ENCODE measurements around the gene PDS5B.
"Not testable (repeated sequence)": the region's sequence is repeated elsewhere in the genome, so short reads cannot be mapped to it uniquely, and the experiment has no call there.

The PDS5B gene

GRCh38 chr13:32660227-32660626 lies 74.0 kb downstream of the PDS5B start:
- DNase-seq, result no peak

GRCh38 chr13:32661685-32662084 lies 75.4 kb downstream of the PDS5B start:
- DNase-seq, result no peak

- no peak for DNase-seq
These were observed 77.4 kb downstream of the PDS5B start for GRCh38 chr13:32663660-32664059.

DNA sequence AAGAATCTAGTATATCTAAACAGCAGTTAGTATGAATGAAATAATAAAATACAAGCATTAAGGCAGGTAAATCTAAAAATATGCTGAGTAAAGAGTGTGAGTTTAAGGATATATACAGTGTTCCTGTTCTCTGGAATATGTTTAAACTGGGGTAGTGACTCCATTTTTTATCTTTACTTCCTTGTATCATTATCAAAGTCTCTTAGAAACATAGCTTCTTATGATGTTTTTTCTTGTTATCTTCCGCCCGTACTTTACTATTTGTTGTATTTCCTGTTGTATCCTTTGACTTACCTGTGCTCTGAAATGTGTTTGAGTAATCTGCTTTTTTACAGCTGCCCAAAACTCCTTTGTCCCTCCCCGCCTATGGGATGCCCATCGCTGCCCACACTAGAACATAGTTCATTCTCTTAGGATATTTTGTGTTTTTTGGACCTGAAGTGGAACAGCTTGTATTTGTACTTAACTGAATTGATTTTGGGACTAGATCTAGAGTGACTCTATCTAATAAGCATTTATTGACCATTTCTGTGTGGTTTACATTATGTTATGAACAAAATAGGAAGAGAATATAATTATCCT lies 80.8 kb downstream of the PDS5B start:
- DNase-seq, result no peak

DNA sequence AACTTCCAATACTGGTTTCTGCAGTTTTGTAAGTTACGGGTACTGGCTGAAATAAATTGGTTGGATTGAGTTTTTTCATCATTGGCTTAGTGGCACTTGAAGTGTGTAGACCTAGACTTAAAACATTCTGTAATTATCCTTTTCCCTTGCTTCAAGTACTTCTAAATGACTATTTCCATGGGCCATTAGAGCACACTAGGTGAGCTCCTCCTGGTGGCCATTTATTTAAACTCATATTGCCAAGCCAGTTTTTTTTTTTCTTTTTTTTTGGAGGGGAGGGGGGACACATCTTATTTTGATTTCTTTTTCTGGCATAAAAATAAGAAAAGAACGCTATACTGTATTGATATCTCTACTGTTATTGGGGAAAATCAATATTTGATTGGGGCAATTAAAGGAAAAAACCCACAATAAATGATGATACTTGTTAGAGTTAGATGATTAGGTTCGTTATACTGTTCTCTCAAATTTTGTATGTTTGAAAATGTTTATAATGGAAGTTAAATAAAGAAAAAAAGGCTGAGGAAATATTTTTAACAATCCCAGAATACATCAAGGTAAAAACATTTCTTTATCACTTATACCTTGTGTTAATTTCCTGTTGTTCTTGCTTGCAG lies 82.9 kb downstream of the PDS5B start:
- DNase-seq, result peak; percentile 12

DNA sequence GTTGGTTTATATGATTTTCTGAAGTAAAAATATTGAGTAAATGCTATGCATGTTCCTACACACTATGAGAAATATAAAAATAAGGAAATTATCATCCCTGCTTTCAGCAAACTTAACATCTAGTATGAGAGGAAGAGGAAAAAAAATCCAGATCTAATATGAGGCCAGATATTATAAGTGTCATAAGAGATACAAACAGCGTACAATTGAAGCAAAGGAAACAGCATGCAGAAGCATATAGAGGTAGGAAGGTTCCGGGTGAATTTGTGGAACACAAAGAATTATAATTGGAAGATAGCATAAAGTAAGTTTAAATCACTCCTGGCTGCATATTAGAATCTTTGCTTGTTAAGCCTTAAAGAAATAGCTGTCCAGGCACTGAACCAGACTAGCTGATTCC lies 88.3 kb downstream of the PDS5B start:
- no peak for DNase-seq

DNA sequence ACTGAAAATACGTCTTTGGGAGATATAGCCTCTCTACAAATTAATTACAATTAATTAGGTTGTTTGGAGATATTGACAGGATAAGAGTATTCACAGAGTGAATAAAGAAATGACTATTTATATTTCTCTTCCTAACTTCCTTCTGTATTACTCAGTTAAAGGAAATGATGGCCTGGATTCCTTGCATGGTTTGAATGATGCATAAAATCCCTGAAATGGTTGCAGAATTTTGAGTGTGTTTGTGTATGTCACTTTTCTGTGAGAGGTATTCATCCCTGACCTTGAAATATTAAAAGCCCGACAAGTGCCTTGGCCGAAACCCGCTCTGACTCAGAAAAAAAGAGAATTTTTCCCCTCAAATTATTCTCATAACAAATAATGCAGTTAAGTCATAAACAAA lies 90.0 kb downstream of the PDS5B start:
- no peak for DNase-seq

DNA sequence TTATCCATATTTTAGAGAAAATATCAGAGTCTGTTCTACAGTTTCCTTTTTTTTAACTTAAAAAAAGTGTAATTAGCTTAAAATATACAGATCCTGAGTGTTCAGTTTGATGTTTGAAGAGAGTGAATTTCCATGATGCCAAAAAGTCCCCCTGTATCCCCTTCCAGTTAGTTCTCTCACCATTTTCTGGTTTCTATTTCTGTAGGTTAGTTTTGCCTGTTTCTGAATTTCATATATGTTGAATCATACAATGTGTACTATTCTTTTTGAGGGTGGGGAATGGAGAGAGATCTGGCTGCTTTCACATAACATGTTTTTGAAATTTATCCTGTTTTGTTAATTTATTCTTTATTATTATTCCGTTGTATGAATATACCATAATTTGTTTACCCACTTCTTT lies 95.9 kb downstream of the PDS5B start:
- no peak for DNase-seq

DNA sequence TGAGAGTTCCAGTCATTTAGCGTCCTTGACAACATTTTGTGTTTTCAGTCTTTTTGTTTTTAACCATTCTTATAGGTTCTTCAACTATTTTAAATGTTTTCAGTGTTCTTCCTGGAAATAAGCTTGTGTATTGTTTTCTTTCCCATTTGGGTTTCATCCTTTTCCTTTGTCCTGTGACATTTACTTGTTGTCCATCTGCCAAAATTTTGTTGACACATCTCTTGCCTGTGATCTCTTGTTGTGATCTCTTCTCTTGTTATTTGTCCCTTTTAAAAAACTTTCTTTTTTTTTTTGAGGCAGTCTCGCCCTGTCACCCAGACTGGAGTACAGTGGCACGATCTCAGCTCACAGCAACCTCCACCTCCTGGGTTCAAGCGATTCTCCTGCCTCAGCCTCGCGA lies 96.5 kb downstream of the PDS5B start:
- no peak for DNase-seq

DNA sequence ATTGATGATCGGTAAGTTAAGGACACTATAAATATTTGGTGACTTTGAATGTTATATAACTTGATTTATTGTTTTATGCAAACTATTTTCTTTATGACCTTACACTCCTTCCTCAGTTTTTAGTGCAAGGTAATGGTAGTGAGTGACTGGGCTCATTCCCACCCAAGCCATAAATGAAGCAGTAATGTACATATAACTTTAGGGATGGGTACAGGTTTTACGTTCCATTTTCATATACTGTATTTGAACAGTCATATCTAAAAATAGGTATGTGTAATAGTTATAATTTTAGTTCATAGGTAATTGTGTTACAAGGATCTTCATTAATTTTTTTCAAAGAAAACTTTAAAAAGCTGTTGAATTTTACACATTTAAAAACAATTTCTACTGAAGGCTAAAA lies 101.0 kb downstream of the PDS5B start:
- DNase-seq, result no peak

GRCh38 chr13:32695602-32696250 lies 109.5 kb downstream of the PDS5B start:
- no peak for DNase-seq

DNA sequence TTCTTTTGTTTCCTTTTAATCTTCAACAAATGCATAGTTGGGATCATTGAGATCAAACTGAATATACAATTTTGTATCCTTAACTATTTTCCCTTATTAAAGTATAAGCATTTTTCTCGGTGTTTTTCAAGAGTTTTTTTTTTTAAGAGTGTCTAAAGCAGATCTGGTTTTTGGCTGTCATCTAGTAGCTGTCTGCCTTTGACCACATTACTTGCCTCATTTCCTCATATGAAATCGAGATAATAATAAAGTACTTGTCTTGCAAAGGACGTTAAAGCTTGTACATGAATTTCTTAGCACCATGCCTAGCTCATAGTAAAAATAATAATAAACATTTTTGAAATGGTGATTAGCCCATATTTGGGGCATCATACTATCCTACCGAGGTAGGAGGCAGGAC lies 121.2 kb downstream of the PDS5B start:
- DNase-seq, result no peak

DNA sequence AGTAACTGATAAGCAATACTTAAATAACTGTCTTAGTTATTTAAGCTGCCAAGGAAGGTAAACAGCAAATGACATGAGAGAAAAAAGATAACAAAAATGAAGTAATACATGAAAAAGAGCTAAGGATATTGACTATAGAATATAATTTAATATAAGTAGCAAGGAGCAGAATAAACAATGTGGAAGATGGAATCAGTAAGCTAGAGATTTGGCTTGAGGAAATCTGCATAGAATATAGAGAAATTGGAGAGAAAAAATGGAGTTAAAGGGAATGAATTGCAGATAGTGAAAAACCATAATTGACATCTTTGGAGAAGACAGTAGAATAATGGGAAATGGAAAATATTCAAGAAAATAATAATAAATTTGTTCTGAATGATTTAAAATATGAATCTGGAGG lies 127.1 kb downstream of the PDS5B start:
- no peak for DNase-seq

DNA sequence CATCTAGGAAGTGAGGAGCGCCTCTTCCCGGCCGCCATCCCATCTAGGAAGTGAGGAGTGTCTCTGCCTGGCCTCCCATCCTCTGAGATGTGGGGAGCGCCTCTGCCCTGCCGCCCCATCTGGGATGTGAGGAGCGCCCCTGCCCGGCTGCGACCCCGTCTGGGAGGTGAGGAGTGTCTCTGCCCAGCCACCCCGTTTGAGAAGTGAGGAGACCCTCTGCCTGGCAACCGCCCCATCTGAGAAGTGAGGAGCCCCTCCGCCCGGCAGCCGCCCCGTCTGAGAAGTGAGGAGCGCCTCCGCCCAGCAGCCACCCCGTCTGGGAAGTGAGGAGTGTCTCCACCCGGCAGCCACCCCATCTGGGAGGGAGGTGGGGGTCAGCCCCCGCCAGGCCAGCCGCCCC lies 129.9 kb downstream of the PDS5B start:
- DNase-seq, result not testable (repeated sequence)

DNA sequence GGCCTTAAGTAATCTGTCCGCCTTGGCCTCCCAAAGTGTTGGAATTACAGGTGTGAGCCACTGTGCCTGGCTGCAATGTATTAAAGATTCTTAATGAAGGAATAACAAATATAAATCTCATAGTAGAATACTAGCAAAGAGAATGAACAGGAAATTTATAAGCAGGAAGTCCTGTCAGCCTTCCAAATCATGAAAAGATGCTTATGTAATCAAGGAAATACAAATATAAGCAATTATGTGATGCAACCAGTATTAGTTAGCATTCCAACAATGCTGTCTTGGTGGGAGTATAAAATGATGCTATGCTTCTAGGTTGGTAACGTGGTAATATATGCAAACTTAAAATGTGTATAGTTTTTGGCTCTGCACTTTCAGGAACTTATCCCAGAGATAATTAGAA lies 133.8 kb downstream of the PDS5B start:
- DNase-seq, result no peak

DNA sequence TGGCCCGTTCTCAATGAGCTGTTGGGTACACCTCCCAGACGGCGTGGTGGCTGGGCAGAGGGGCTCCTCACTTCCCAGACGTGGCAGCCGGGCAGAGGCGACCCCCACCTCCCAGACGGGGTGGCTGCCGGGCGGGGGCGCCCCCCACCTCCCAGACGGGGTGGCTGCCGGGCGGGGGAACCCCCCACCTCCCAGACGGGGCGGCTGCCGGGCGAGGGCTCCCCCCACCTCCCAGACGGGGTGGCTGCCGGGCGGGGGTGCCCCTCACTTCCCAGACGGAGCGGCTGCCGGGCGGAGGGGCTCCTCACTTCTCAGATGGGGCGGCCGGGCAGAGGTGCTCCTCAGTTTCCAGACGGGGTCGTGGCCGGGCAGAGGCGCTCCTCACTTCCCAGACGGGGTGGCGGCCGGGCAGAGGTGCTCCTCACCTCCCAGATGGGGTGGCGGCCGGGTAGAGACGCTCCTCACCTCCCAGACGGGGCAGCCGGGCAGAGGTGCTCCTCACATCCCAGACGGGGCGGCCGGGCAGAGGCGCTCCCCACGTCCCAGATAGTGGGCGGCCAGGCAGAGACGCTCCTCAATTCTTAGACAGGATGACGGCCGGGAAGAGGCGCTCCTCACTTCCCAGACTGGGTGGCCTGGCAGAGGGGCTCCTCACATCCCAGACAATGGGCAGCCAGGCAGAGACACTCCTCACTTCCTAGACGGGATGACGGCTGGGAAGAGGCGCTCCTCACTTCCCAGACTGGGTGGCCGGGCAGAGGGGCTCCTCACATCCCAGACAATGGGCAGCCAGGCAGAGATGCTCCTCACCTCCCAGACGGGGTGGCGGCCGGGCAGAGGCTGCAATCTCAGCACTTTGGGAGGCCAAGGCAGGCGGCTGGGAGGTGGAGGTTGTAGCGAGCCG lies 135.1 kb downstream of the PDS5B start:
- DNase-seq, result not testable (repeated sequence)

GRCh38 chr13:32722340-32722739 lies 136.1 kb downstream of the PDS5B start:
- no peak for DNase-seq

GRCh38 chr13:32723987-32724386 lies 137.7 kb downstream of the PDS5B start:
- DNase-seq, result no peak

DNA sequence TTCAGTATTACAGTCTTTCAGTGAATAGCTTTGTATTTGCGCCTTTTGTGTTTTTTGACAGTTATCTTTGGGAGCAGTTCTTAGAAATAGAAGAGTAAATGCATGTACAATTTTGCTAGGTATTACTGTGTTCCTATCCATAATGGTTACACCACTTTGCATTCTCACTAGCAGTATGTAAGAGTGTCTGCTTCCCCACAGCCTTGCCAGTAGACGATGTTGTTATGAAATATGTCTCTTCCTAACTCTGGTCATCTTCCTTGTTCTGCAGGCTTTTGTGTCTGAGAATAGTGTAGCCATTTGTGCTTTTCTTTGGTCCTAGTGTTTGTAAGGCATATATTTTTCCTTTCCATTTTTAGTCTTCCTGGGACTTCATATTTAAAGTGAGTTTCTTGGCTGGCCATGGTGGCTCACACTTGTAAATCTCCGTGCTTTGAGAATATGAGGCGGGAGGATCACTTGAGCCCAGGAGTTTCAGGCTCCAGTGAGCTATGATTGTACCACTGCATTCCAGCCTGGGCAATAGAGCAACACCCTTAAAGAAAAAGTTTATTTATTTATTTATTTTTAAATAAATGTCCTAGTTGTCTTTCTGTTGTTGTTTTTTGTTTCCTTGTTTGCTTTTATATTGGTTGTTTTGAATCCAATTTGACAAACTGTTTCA lies 140.3 kb downstream of the PDS5B start:
- DNase-seq, result no peak

GRCh38 chr13:32728327-32728726 lies 142.1 kb downstream of the PDS5B start:
- no peak for DNase-seq

DNA sequence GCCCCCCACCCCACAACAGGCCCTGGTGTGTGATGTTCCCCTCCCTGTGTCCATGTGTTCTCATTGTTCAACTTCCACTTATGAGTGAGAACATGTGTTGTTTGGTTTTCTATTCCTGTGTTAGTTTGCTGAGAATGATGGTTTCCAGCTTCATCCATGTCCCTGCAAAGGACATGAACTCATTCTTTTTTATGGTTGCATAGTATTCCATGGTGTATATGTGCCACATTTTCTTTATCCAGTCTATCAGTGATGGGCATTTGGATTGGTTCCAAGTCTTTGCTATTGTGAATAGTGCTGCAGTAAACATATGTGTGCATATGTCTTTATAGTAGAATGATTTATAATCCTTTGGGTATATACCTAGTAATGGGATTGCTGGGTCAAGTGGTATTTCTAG lies 142.8 kb downstream of the PDS5B start:
- DNase-seq, result not testable (repeated sequence)

GRCh38 chr13:32731074-32731473 lies 144.8 kb downstream of the PDS5B start:
- no peak for DNase-seq

DNA sequence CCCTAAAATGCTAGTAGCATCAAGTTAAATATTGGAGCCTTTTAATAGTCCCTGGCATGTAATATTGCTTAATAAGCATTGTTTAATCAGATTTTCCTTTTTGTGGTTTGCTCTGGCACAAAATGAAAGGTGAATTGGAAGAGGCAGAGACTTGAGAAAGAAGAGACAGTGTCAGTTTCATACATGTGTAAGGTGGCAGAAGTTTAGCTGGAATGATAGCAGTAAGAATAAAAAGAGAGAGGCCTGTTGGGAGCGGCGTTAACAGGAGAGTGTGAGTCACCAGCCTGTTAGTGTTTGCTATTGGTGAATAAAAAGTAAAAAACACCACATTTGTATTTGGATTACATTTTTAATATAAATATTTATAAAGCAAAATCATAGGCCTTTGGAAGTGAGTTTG lies 145.3 kb downstream of the PDS5B start:
- DNase-seq, result no peak

Data from NCI-H1436 treated with DMSO at 0.1 percent for 48 hours (cell line).